HepG2 (cell line): ENCODE measurements around the gene CHDH. TPM values are rescaled to one million over a fixed set of nuclear protein-coding genes. Genes with fewer than 3 reads are reported as not detected.

Experiments used
- ELF1 ChIP-seq: sonication (generic); formaldehyde crosslinking; IDR thresholded peaks from 2 replicates; pipeline ENCODE4 v1.4.0; 2020; ENCODE audit warnings: missing genetic modification reagents
- FOXK2 ChIP-seq: fragments of 450-650 bp; IDR thresholded peaks from 2 replicates; pipeline ENCODE4 v1.6.1; 2016
- JUN ChIP-seq: sonication (generic); formaldehyde crosslinking; IDR thresholded peaks from 2 replicates; pipeline ENCODE4 v1.4.0; 2020; ENCODE audit warnings: mild to moderate bottlenecking, missing genetic modification reagents
- MXD1 ChIP-seq: sonication (generic); formaldehyde crosslinking; IDR thresholded peaks from 2 replicates; pipeline ENCODE4 v1.4.0; 2020; ENCODE audit warnings: mild to moderate bottlenecking, missing genetic modification reagents
- NFYB ChIP-seq: sonication (generic); formaldehyde crosslinking; IDR thresholded peaks from 2 replicates; pipeline ENCODE4 v1.4.0; 2020; ENCODE audit warnings: missing genetic modification reagents
- PHF20 ChIP-seq: sonication (generic); formaldehyde crosslinking; IDR thresholded peaks from 2 replicates; pipeline ENCODE4 v1.5.0; 2020; ENCODE audit warnings: mild to moderate bottlenecking, missing genetic modification reagents
- SMAD3 ChIP-seq: sonication (generic); formaldehyde crosslinking; IDR thresholded peaks from 2 replicates; pipeline ENCODE4 v1.4.0; 2020; ENCODE audit warnings: missing genetic modification reagents
- SMC3 ChIP-seq: IDR thresholded peaks from 2 replicates; pipeline ENCODE4 v1.6.1; 2011; ENCODE audit warnings: low read length, improper control_type of control experiment
- ZBTB33 ChIP-seq: sonication (generic); formaldehyde crosslinking; IDR thresholded peaks from 2 replicates; pipeline ENCODE4 v1.4.0; 2020; ENCODE audit warnings: missing genetic modification reagents
- ZFP1 ChIP-seq: IDR thresholded peaks from 2 replicates; pipeline ENCODE4 v1.6.1; 2016
- ZNF841 ChIP-seq: sonication (generic); formaldehyde crosslinking; IDR thresholded peaks from 2 replicates; pipeline ENCODE4 v1.8.1; 2023; ENCODE audit warnings: missing genetic modification reagents, borderline replicate concordance
- polyA plus RNA-seq, 8 experiments: library from polyadenylated mRNA; depleted of rRNA in 3 of 8; stranded (reverse) in 7 of 8; unstranded in 1 of 8; fragments of >200 nt; fragmentation: Illumina TruSeq in 4 of 8; extraction: Trizol in 4 of 8; gene quantifications; 2 replicates each; pipeline versions ENCODE4 v1.2.1 to v1.2.3, GENCODE V29; 2011 to 2016; ENCODE audit warnings: low read depth in 4 of 8, missing spikeins in 1 of 8, mixed read lengths in 1 of 8; ENCODE audit not compliant: insufficient read depth in 1 of 8
- total RNA-seq, 5 experiments: library from RNA; depleted of rRNA; stranded (reverse); fragments of >200 nt; fragmentation: Illumina TruSeq; extraction: Trizol; gene quantifications; 2 replicates each; pipeline ENCODE4 v1.2.3, GENCODE V29; 2016; ENCODE audit warnings: low read depth in 1 of 5
- TF ChIP-seq, protein P1 (sequence below): sonication (generic); formaldehyde crosslinking; IDR thresholded peaks from 2 replicates; pipeline ENCODE4 v1.8.1; 2022; ENCODE audit warnings: low read depth, mild to moderate bottlenecking, missing genetic modification reagents
- TF ChIP-seq, protein P2 (sequence below): sonication (generic); formaldehyde crosslinking; IDR thresholded peaks from 2 replicates; pipeline ENCODE4 v1.5.0; 2020; ENCODE audit warnings: mild to moderate bottlenecking, missing genetic modification reagents, borderline replicate concordance
- TF ChIP-seq, protein P3 (sequence below): sonication (generic); formaldehyde crosslinking; IDR thresholded peaks from 2 replicates; pipeline ENCODE4 v1.8.0; 2022; ENCODE audit warnings: missing genetic modification reagents, mild to moderate bottlenecking, inconsistent platforms, borderline replicate concordance
- TF ChIP-seq, protein P4 (sequence below): sonication (generic); formaldehyde crosslinking; IDR thresholded peaks from 2 replicates; pipeline ENCODE4 v1.4.0; 2020; ENCODE audit warnings: missing genetic modification reagents

CHDH gene
- total and polyA plus RNA-seq, 2 of the 13 experiments (the other 11 are each of a cell fraction or from before 2014, with no cell fraction given): 28.1 to 48.9 TPM

GRCh38 chr3:53891497-53892285 is 45.5 kb upstream of the CHDH start, which contains the start of gene SELENOK (continued):
- no peak for TF ChIP-seq ZBTB33 (CRISPR knock-in tag)
- TF ChIP-seq, protein P1, sequence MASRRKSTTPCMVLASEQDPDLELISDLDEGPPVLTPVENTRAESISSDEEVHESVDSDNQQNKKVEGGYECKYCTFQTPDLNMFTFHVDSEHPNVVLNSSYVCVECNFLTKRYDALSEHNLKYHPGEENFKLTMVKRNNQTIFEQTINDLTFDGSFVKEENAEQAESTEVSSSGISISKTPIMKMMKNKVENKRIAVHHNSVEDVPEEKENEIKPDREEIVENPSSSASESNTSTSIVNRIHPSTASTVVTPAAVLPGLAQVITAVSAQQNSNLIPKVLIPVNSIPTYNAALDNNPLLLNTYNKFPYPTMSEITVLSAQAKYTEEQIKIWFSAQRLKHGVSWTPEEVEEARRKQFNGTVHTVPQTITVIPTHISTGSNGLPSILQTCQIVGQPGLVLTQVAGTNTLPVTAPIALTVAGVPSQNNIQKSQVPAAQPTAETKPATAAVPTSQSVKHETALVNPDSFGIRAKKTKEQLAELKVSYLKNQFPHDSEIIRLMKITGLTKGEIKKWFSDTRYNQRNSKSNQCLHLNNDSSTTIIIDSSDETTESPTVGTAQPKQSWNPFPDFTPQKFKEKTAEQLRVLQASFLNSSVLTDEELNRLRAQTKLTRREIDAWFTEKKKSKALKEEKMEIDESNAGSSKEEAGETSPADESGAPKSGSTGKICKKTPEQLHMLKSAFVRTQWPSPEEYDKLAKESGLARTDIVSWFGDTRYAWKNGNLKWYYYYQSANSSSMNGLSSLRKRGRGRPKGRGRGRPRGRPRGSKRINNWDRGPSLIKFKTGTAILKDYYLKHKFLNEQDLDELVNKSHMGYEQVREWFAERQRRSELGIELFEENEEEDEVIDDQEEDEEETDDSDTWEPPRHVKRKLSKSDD (CRISPR knock-in tag): peak; percentile 93
- TF ChIP-seq SMC3: 0 out of 2 replicates have a peak, but pooled peaks have one; percentile 1
- TF ChIP-seq ELF1 (CRISPR knock-in tag): peak; percentile 69
- TF ChIP-seq MXD1 (CRISPR knock-in tag): peak; percentile 51; the same call in 1 of the 2 replicates
- peak; percentile 84 for TF ChIP-seq NFYB
- peak; percentile 45; the same call in 1 of the 2 replicates for TF ChIP-seq SMAD3
- TF ChIP-seq, protein P2, sequence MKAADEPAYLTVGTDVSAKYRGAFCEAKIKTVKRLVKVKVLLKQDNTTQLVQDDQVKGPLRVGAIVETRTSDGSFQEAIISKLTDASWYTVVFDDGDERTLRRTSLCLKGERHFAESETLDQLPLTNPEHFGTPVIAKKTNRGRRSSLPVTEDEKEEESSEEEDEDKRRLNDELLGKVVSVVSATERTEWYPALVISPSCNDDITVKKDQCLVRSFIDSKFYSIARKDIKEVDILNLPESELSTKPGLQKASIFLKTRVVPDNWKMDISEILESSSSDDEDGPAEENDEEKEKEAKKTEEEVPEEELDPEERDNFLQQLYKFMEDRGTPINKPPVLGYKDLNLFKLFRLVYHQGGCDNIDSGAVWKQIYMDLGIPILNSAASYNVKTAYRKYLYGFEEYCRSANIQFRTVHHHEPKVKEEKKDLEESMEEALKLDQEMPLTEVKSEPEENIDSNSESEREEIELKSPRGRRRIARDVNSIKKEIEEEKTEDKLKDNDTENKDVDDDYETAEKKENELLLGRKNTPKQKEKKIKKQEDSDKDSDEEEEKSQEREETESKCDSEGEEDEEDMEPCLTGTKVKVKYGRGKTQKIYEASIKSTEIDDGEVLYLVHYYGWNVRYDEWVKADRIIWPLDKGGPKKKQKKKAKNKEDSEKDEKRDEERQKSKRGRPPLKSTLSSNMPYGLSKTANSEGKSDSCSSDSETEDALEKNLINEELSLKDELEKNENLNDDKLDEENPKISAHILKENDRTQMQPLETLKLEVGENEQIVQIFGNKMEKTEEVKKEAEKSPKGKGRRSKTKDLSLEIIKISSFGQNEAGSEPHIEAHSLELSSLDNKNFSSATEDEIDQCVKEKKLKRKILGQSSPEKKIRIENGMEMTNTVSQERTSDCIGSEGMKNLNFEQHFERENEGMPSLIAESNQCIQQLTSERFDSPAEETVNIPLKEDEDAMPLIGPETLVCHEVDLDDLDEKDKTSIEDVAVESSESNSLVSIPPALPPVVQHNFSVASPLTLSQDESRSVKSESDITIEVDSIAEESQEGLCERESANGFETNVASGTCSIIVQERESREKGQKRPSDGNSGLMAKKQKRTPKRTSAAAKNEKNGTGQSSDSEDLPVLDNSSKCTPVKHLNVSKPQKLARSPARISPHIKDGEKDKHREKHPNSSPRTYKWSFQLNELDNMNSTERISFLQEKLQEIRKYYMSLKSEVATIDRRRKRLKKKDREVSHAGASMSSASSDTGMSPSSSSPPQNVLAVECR (CRISPR knock-in tag): peak; percentile 89; the same call in 1 of the 2 replicates
- TF ChIP-seq ZFP1 (CRISPR knock-in tag): 0 out of 2 replicates have a peak, but pooled peaks have one; percentile 12
- TF ChIP-seq, protein P3, sequence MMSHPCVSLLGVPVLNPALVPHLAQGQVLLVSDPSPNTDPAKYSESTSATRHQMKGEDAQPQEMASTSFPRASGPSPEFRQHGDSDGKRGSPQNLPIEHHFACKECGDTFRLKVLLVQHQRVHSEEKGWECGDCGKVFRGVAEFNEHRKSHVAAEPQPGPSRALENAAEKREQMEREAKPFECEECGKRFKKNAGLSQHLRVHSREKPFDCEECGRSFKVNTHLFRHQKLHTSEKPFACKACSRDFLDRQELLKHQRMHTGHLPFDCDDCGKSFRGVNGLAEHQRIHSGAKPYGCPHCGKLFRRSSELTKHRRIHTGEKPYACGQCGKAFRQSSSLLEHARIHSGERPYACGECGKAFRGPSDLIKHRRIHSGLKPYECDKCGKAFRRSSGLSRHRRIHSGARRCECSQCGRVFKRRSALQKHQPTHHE (CRISPR knock-in tag): peak; percentile 90
- peak; percentile 51; the same call in 1 of the 2 replicates for TF ChIP-seq JUN (CRISPR knock-in tag)
- no peak for TF ChIP-seq ZNF841 (CRISPR knock-in tag)
- 0 out of 2 replicates have a peak, but pooled peaks have one; percentile 10 for TF ChIP-seq FOXK2
- TF ChIP-seq, protein P4, sequence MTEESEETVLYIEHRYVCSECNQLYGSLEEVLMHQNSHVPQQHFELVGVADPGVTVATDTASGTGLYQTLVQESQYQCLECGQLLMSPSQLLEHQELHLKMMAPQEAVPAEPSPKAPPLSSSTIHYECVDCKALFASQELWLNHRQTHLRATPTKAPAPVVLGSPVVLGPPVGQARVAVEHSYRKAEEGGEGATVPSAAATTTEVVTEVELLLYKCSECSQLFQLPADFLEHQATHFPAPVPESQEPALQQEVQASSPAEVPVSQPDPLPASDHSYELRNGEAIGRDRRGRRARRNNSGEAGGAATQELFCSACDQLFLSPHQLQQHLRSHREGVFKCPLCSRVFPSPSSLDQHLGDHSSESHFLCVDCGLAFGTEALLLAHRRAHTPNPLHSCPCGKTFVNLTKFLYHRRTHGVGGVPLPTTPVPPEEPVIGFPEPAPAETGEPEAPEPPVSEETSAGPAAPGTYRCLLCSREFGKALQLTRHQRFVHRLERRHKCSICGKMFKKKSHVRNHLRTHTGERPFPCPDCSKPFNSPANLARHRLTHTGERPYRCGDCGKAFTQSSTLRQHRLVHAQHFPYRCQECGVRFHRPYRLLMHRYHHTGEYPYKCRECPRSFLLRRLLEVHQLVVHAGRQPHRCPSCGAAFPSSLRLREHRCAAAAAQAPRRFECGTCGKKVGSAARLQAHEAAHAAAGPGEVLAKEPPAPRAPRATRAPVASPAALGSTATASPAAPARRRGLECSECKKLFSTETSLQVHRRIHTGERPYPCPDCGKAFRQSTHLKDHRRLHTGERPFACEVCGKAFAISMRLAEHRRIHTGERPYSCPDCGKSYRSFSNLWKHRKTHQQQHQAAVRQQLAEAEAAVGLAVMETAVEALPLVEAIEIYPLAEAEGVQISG (CRISPR knock-in tag): peak; percentile 81
- TF ChIP-seq PHF20 (CRISPR knock-in tag): peak; percentile 94
